HepG2 (cell line): ENCODE data around the gene DGAT2. TPM values are rescaled to one million over a fixed set of nuclear protein-coding genes. Genes with fewer than 3 reads are reported as not detected.

Experiments
- HDAC1 ChIP-seq: sonication (generic); formaldehyde crosslinking; IDR thresholded peaks from 2 replicates; pipeline ENCODE4 v1.5.1; 2020; ENCODE audit warnings: mild to moderate bottlenecking, missing genetic modification reagents
- HNRNPLL ChIP-seq: fragments of 200-400 bp; formaldehyde crosslinking; IDR thresholded peaks from 2 replicates; pipeline ENCODE4 v1.6.1; 2017; ENCODE audit warnings: mild to moderate bottlenecking, low read depth, low read length; ENCODE audit not compliant: poor library complexity, severe bottlenecking
- NFAT5 ChIP-seq: sonication (generic); formaldehyde crosslinking; IDR thresholded peaks from 2 replicates; pipeline ENCODE4 v1.4.0; 2020; ENCODE audit warnings: missing genetic modification reagents
- RBFOX2 ChIP-seq: fragments of 200-400 bp; formaldehyde crosslinking; IDR thresholded peaks from 2 replicates; pipeline ENCODE4 v1.6.1; 2017; ENCODE audit warnings: low read depth, mild to moderate bottlenecking, low read length
- RERE ChIP-seq: IDR thresholded peaks from 2 replicates; pipeline ENCODE4 v1.6.1; 2016; ENCODE audit warnings: low read depth, missing genetic modification reagents, missing compliant biosample characterization
- RFXANK ChIP-seq: IDR thresholded peaks from 2 replicates; pipeline ENCODE4 v1.6.1; 2016
- SALL1 ChIP-seq: sonication (generic); formaldehyde crosslinking; IDR thresholded peaks from 2 replicates; pipeline ENCODE4 v1.8.0; 2022; ENCODE audit warnings: mild to moderate bottlenecking, missing genetic modification reagents
- SNRNP70 ChIP-seq: fragments of 200-400 bp; formaldehyde crosslinking; IDR thresholded peaks from 2 replicates; pipeline ENCODE4 v1.6.1; 2017; ENCODE audit warnings: mild to moderate bottlenecking, low read depth, low read length, moderate library complexity
- TBX2 ChIP-seq: sonication (generic); formaldehyde crosslinking; IDR thresholded peaks from 2 replicates; pipeline ENCODE4 v1.5.0; 2020; ENCODE audit warnings: missing genetic modification reagents, mild to moderate bottlenecking, borderline replicate concordance
- YY1 ChIP-seq: IDR thresholded peaks from 2 replicates; pipeline ENCODE4 v1.6.1; 2011; ENCODE audit warnings: low read length, low read depth, moderate library complexity, mild to moderate bottlenecking; ENCODE audit not compliant: insufficient read depth, insufficient replicate concordance
- ZFP36L2 ChIP-seq: sonication (generic); formaldehyde crosslinking; IDR thresholded peaks from 2 replicates; pipeline ENCODE4 v1.4.0; 2020; ENCODE audit warnings: missing genetic modification reagents
- ZMAT3 ChIP-seq: sonication (generic); formaldehyde crosslinking; conservative IDR thresholded peaks from 2 replicates; pipeline ENCODE4 v1.7.0; 2021; ENCODE audit warnings: missing genetic modification reagents
- ZNF20 ChIP-seq: sonication (generic); formaldehyde crosslinking; IDR thresholded peaks from 2 replicates; pipeline ENCODE4 v1.4.0; 2020; ENCODE audit warnings: mild to moderate bottlenecking, moderate library complexity, missing genetic modification reagents
- ZNF567 ChIP-seq: sonication (generic); formaldehyde crosslinking; IDR thresholded peaks from 2 replicates; pipeline ENCODE4 v1.8.1; 2023; ENCODE audit warnings: mild to moderate bottlenecking, missing genetic modification reagents, borderline replicate concordance
- ZNF746 ChIP-seq: sonication (generic); formaldehyde crosslinking; IDR thresholded peaks from 2 replicates; pipeline ENCODE4 v1.8.0; 2022; ENCODE audit warnings: mild to moderate bottlenecking, missing genetic modification reagents
- ZNF816 ChIP-seq: sonication (generic); formaldehyde crosslinking; IDR thresholded peaks from 2 replicates; pipeline ENCODE4 v1.8.0; 2022; ENCODE audit warnings: missing genetic modification reagents, mild to moderate bottlenecking, borderline replicate concordance
- polyA plus RNA-seq, 8 experiments: library from polyadenylated mRNA; depleted of rRNA in 3 of 8; stranded (reverse) in 7 of 8; unstranded in 1 of 8; fragments of >200 nt; fragmentation: Illumina TruSeq in 4 of 8; extraction: Trizol in 4 of 8; gene quantifications; 2 replicates each; pipeline versions ENCODE4 v1.2.1 to v1.2.3, GENCODE V29; 2011 to 2016; ENCODE audit warnings: low read depth in 4 of 8, missing spikeins in 1 of 8, mixed read lengths in 1 of 8; ENCODE audit not compliant: insufficient read depth in 1 of 8
- total RNA-seq, 5 experiments: library from RNA; depleted of rRNA; stranded (reverse); fragments of >200 nt; fragmentation: Illumina TruSeq; extraction: Trizol; gene quantifications; 2 replicates each; pipeline ENCODE4 v1.2.3, GENCODE V29; 2016; ENCODE audit warnings: low read depth in 1 of 5

DGAT2 gene
- total and polyA plus RNA-seq, 2 of the 13 experiments (the other 11 are each of a cell fraction or from before 2014, with no cell fraction given) = 39.0 to 65.6 TPM

- TF ChIP-seq ZFP36L2 (CRISPR knock-in tag) = no peak
- peak; percentile 42; the same call in 1 of the 2 replicates for TF ChIP-seq SALL1 (CRISPR knock-in tag)
- peak; percentile 68; the same call in 1 of the 2 replicates for TF ChIP-seq HDAC1 (CRISPR knock-in tag)
- no peak for TF ChIP-seq NFAT5 (CRISPR knock-in tag)
- TF ChIP-seq ZNF20 (CRISPR knock-in tag) = no peak
- TF ChIP-seq ZNF746 = no peak
- TF ChIP-seq RFXANK = no peak
- no peak for TF ChIP-seq SNRNP70
- peak; percentile 80 for TF ChIP-seq HNRNPLL
- TF ChIP-seq YY1 = peak; percentile 67
- TF ChIP-seq TBX2 (CRISPR knock-in tag) = peak; percentile 73; the same call in 1 of the 2 replicates
- no peak; the same call in 1 of the 2 replicates for TF ChIP-seq ZMAT3 (CRISPR knock-in tag)
- TF ChIP-seq ZNF816 (CRISPR knock-in tag) = no peak
- no peak; the same call in 1 of the 2 replicates for TF ChIP-seq ZNF567 (CRISPR knock-in tag)
- no peak for TF ChIP-seq RERE (CRISPR knock-in tag)
- TF ChIP-seq RBFOX2 = peak; percentile 85
These were observed 46.2 kb downstream of the DGAT2 start, which contains the start of gene UVRAG (continued) for GRCh38 chr11:75814677-75815344.
